ENCODE measurements around the gene RBP4.
A peak's percentile ranks its signal among the peaks of the same experiment; 100 is the strongest.

GRCh38 chr10:93554760-93555432 is 46.1 kb downstream of the RBP4 start:
- peak; percentile 72 for TF ChIP-seq CTCF (IDR thresholded peaks at IDR 0.05; ENCODE audit: low read length)
- TF ChIP-seq EZH2phosphoT487 (IDR thresholded peaks at IDR 0.05; ENCODE audit: low read length) = no peak

Measured in MM.1S (cell line).